ENCODE measurements around the gene TSHZ2. TPM values are rescaled to one million over a fixed set of nuclear protein-coding genes. Genes with fewer than 3 reads are reported as not detected.
A peak's percentile ranks its signal among the peaks of the same experiment; 100 is the strongest.

The TSHZ2 gene
- total RNA-seq, 4 donors from 2014 or later: 1.0 to 3.5 (median 2.8) TPM

GRCh38 chr20:53379833-53380120, 407.6 kb downstream of the TSHZ2 start:
- ATAC-seq: no peak

GRCh38 chr20:53381568-53382262, 409.6 kb downstream of the TSHZ2 start:
- H3K4me3 ChIP-seq: no peak overlapping the region
- H3K36me3 ChIP-seq: no peaks in the 10 kb centered on the region
- no peaks in the 10 kb centered on the region for H3K27me3 ChIP-seq
- no peak for ATAC-seq
- DNase-seq: no peak
- H3K4me1 ChIP-seq: peaks cover 0 to 4% of the 10 kb centered on the region in 2 donors
- intact Hi-C loops (cut with DNase I; ENCODE audit: low total_unique reads) (no loop called here), in situ Hi-C loops (cut with MboI; ENCODE audit: low sequenced_read_pairs in 4 of 4) (no loop called here)
- H3K9me3 ChIP-seq: no peaks in the 10 kb centered on the region
- TF ChIP-seq, protein P1, sequence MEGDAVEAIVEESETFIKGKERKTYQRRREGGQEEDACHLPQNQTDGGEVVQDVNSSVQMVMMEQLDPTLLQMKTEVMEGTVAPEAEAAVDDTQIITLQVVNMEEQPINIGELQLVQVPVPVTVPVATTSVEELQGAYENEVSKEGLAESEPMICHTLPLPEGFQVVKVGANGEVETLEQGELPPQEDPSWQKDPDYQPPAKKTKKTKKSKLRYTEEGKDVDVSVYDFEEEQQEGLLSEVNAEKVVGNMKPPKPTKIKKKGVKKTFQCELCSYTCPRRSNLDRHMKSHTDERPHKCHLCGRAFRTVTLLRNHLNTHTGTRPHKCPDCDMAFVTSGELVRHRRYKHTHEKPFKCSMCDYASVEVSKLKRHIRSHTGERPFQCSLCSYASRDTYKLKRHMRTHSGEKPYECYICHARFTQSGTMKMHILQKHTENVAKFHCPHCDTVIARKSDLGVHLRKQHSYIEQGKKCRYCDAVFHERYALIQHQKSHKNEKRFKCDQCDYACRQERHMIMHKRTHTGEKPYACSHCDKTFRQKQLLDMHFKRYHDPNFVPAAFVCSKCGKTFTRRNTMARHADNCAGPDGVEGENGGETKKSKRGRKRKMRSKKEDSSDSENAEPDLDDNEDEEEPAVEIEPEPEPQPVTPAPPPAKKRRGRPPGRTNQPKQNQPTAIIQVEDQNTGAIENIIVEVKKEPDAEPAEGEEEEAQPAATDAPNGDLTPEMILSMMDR (IDR thresholded peaks at IDR 0.05 in 4 of 5, conservative IDR thresholded peaks at IDR 0.05 in 1 of 5): no peak
- TF ChIP-seq POLR2A (IDR thresholded peaks at IDR 0.05): no peak
- H3K27ac ChIP-seq: peak overlapping the region in 2 of 4 donors; percentile 19 to 28

More at GRCh38 chr20:53379833-53380120, 407.6 kb downstream of the TSHZ2 start:
- Histone ChIP-seq H3K36me3 (no peaks in the 10 kb centered on the region), H3K9me3 (no peaks in the 10 kb centered on the region), H3K4me1 (peaks cover 0 to 4% of the 10 kb centered on the region in 2 donors), H3K4me3 (no peak overlapping the region), H3K27ac (no peak overlapping the region), H3K27me3 (no peaks in the 10 kb centered on the region)
- TF ChIP-seq, protein P1 (IDR thresholded peaks at IDR 0.05 in 4 of 5, conservative IDR thresholded peaks at IDR 0.05 in 1 of 5): no peak
- no peak for TF ChIP-seq POLR2A (IDR thresholded peaks at IDR 0.05)
- DNase-seq: no peak
- in situ Hi-C loops (cut with MboI; ENCODE audit: low sequenced_read_pairs in 4 of 4): no loop called here
- intact Hi-C loops (cut with DNase I; ENCODE audit: low total_unique reads): loop anchor here (10.0 kb wide), 1 partner anchor 95 kb away; no protein-coding TSS in a partner anchor

DNA sequence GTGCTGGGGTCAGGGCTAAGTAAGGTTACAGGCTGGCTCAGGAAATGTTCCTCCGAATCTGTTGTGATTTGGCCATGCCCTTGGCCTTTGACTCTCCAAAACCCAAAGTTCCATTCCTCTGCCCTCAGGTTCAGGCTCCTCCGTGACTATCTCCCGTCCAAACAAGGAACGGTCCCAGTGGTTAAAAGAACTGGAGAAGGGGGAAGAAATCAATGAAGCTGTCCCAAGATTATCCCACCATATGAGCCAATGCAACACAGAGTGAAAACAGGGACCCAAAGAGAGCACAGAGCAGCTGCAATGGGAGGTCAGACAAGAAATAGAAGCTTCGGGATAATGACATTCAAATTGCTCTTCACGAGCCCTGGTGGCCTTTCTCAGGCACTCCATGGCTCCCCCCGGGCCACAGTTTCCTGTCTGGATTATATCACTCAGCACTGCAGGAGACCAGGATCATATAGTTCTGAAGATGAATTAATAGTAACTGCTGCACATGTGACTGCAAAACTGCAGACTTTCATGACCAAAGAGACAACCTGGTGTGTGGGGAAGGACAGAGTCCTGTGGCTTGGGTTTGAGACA, 410.2 kb downstream of the TSHZ2 start:
- peak overlapping the region in 2 of 4 donors; percentile 19 to 28 for H3K27ac ChIP-seq
- ATAC-seq (no peak), DNase-seq (no peak)

GRCh38 chr20:53383916-53384315, 411.8 kb downstream of the TSHZ2 start:
- H3K9me3 ChIP-seq: no peaks in the 10 kb centered on the region
- no peak for DNase-seq
- H3K4me1 ChIP-seq: peaks cover 0 to 4% of the 10 kb centered on the region in 2 donors
- no peak overlapping the region for H3K4me3 ChIP-seq
- TF ChIP-seq, protein P1 (IDR thresholded peaks at IDR 0.05 in 4 of 5, conservative IDR thresholded peaks at IDR 0.05 in 1 of 5): no peak
- TF ChIP-seq POLR2A (IDR thresholded peaks at IDR 0.05): no peak
- H3K27ac ChIP-seq: peak overlapping the region in 2 of 4 donors; percentile 40 to 50
- in situ Hi-C loops (cut with MboI; ENCODE audit: low sequenced_read_pairs in 4 of 4) (no loop called here), intact Hi-C loops (cut with DNase I; ENCODE audit: low total_unique reads) (no loop called here)
- no peaks in the 10 kb centered on the region for H3K27me3 ChIP-seq
- ATAC-seq: no peak
- H3K36me3 ChIP-seq: no peaks in the 10 kb centered on the region

More for the DNA sequence above, 410.2 kb downstream of the TSHZ2 start:
- TF ChIP-seq POLR2A (IDR thresholded peaks at IDR 0.05): no peak
- TF ChIP-seq, protein P1 (IDR thresholded peaks at IDR 0.05 in 4 of 5, conservative IDR thresholded peaks at IDR 0.05 in 1 of 5): no peak
- in situ Hi-C loops (cut with MboI; ENCODE audit: low sequenced_read_pairs in 4 of 4) (no loop called here), intact Hi-C loops (cut with DNase I; ENCODE audit: low total_unique reads) (no loop called here)
- H3K36me3 ChIP-seq: no peaks in the 10 kb centered on the region
- H3K4me3 ChIP-seq: no peak overlapping the region
- peaks cover 0 to 4% of the 10 kb centered on the region in 2 donors for H3K4me1 ChIP-seq
- H3K27me3 ChIP-seq: no peaks in the 10 kb centered on the region
- H3K9me3 ChIP-seq: no peaks in the 10 kb centered on the region
